ENCODE measurements around the gene PASK.

DNA sequence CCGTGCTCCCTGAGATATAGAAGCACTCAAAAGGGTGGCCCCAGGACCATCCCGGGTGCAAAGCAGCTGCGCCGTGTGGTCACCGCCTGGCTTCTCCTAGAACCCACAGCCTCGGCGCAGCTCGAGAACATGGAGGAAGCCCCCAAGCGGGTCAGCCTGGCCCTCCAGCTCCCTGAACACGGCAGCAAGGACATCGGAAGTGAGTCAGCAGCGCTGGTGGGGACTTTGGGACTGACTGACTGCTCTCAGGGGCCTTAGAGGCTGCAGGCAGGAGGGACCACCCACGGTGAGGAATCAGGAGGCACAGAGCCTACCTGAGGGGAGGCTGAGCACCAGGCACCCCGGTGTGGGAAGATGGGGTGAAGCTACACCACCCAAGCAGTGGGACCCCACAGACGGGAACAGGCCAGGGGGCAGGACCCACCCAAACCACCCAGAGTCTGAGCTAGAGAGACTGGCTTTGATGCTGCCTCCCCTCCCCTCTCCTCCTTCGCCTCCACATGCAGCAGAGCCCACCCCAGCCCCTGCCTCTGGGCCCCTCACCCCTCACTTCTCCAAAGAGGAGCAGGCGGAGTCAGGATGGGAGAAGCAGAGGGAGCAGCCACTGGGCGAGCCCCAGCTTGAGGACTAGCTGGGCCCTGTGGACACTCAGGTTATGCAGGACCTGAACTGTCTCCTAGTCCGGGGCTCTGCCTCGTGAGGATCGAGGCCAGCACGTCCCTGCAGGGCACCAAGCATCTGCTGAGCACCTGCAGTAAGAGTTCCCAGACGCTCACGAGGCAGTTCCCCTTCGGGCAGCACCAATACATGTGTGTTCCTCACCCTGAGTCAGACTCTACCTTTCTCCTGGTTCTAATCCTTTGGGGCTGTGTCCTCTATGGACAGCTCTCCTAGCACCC, 75.9 kb downstream of the PASK start:
- TF ChIP-seq, protein P1, sequence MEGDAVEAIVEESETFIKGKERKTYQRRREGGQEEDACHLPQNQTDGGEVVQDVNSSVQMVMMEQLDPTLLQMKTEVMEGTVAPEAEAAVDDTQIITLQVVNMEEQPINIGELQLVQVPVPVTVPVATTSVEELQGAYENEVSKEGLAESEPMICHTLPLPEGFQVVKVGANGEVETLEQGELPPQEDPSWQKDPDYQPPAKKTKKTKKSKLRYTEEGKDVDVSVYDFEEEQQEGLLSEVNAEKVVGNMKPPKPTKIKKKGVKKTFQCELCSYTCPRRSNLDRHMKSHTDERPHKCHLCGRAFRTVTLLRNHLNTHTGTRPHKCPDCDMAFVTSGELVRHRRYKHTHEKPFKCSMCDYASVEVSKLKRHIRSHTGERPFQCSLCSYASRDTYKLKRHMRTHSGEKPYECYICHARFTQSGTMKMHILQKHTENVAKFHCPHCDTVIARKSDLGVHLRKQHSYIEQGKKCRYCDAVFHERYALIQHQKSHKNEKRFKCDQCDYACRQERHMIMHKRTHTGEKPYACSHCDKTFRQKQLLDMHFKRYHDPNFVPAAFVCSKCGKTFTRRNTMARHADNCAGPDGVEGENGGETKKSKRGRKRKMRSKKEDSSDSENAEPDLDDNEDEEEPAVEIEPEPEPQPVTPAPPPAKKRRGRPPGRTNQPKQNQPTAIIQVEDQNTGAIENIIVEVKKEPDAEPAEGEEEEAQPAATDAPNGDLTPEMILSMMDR (IDR thresholded peaks at IDR 0.05 in 2 of 3, conservative IDR thresholded peaks at IDR 0.05 in 1 of 3; ENCODE audit: borderline replicate concordance in 1 of 3, insufficient read depth in 1 of 3, low read depth in 2 of 3, low read length in 2 of 3) = no peak
- TF ChIP-seq, protein P2, sequence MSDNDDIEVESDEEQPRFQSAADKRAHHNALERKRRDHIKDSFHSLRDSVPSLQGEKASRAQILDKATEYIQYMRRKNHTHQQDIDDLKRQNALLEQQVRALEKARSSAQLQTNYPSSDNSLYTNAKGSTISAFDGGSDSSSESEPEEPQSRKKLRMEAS (IDR thresholded peaks at IDR 0.05) = no peak
- TF ChIP-seq CEBPB (IDR thresholded peaks at IDR 0.05; ENCODE audit: low read depth) = no peak
- no peak for TF ChIP-seq POLR2AphosphoS5 (IDR thresholded peaks at IDR 0.05; ENCODE audit: low read depth, low read length)
- TF ChIP-seq SIN3A (IDR thresholded peaks at IDR 0.05; ENCODE audit: low read depth) = no peak
- TF ChIP-seq, protein P3, sequence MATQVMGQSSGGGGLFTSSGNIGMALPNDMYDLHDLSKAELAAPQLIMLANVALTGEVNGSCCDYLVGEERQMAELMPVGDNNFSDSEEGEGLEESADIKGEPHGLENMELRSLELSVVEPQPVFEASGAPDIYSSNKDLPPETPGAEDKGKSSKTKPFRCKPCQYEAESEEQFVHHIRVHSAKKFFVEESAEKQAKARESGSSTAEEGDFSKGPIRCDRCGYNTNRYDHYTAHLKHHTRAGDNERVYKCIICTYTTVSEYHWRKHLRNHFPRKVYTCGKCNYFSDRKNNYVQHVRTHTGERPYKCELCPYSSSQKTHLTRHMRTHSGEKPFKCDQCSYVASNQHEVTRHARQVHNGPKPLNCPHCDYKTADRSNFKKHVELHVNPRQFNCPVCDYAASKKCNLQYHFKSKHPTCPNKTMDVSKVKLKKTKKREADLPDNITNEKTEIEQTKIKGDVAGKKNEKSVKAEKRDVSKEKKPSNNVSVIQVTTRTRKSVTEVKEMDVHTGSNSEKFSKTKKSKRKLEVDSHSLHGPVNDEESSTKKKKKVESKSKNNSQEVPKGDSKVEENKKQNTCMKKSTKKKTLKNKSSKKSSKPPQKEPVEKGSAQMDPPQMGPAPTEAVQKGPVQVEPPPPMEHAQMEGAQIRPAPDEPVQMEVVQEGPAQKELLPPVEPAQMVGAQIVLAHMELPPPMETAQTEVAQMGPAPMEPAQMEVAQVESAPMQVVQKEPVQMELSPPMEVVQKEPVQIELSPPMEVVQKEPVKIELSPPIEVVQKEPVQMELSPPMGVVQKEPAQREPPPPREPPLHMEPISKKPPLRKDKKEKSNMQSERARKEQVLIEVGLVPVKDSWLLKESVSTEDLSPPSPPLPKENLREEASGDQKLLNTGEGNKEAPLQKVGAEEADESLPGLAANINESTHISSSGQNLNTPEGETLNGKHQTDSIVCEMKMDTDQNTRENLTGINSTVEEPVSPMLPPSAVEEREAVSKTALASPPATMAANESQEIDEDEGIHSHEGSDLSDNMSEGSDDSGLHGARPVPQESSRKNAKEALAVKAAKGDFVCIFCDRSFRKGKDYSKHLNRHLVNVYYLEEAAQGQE (IDR thresholded peaks at IDR 0.05; ENCODE audit: low read depth) = no peak
- no peak for TF ChIP-seq SRF (IDR thresholded peaks at IDR 0.05; ENCODE audit: low read depth)

Measured in HCT116 (cell line).